HEK293T (cell line): ENCODE data around the gene MYBBP1A.

Experiments used
- ARNT ChIP-seq: fragments of 450-650 bp; IDR thresholded peaks from 2 replicates; pipeline ENCODE4 v1.6.1; 2017; ENCODE audit warnings: mild to moderate bottlenecking
- CTBP1 ChIP-seq: fragments of 450-650 bp; IDR thresholded peaks from 2 replicates; pipeline ENCODE4 v1.6.1; 2016; ENCODE audit warnings: borderline replicate concordance
- ELF4 ChIP-seq: fragments of 450-650 bp; IDR thresholded peaks from 2 replicates; pipeline ENCODE4 v1.6.1; 2017; ENCODE audit warnings: antibody characterized with exemption
- FOXA1 ChIP-seq: fragments of 450-650 bp; IDR thresholded peaks from 2 replicates; pipeline ENCODE4 v1.6.1; 2016; ENCODE audit warnings: mild to moderate bottlenecking
- FOXK2 ChIP-seq: fragments of 450-650 bp; IDR thresholded peaks from 2 replicates; pipeline ENCODE4 v1.6.1; 2016; ENCODE audit warnings: mild to moderate bottlenecking
- FOXM1 ChIP-seq: fragments of 450-650 bp; IDR thresholded peaks from 2 replicates; pipeline ENCODE4 v1.6.1; 2017; ENCODE audit warnings: mild to moderate bottlenecking, borderline replicate concordance
- SUZ12 ChIP-seq: fragments of 450-650 bp; IDR thresholded peaks from 2 replicates; pipeline ENCODE4 v1.6.1; 2016; ENCODE audit warnings: mild to moderate bottlenecking
- TARDBP ChIP-seq: fragments of 450-650 bp; IDR thresholded peaks from 2 replicates; pipeline ENCODE4 v1.6.1; 2016
- ZNF384 ChIP-seq: fragments of 450-650 bp; IDR thresholded peaks from 2 replicates; pipeline ENCODE4 v1.6.1; 2016
- TF ChIP-seq, protein P1 (sequence below): fragments of 450-650 bp; IDR thresholded peaks from 2 replicates; pipeline ENCODE4 v1.6.1; 2016

DNA sequence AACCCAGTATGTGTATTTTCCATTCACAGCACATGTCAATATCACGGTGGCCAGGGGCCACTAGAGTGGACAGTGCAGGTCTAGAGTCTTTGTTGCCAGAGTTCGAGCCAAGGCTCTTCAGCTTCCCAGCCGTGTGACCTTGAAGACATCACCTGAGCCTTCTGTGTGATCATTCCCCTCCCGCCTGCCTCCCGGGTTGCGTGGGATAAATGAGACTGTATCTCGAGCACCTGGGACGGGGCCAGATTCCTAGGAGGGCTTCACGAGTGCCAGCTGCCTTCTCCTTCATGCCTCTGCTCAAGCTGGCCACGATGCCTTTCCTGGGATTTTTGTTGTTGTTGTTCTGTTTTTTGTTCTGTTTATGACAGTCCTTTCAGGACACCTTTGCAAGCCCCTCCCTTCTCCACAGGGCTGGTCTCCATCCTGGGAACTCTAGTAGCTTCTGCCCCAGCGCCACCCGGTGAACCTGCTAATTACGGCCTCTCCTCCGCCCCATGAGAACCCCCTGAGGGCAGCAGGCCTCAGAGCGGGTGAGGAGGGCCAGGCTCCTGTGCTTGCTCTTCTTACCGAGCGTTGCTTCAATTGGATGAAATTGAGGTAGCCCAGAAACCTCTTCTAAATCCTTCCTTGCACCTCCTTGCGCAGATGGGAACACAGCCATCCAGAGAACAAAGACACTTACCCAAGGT lies 52.6 kb downstream of the MYBBP1A start:
- TF ChIP-seq ZNF384, result no peak
- TF ChIP-seq ELF4, result no peak
- no peak for TF ChIP-seq CTBP1
- no peak for TF ChIP-seq ARNT
- no peak for TF ChIP-seq TARDBP
- TF ChIP-seq SUZ12, result no peak
- no peak for TF ChIP-seq FOXA1
- no peak for TF ChIP-seq FOXM1
- TF ChIP-seq, protein P1, sequence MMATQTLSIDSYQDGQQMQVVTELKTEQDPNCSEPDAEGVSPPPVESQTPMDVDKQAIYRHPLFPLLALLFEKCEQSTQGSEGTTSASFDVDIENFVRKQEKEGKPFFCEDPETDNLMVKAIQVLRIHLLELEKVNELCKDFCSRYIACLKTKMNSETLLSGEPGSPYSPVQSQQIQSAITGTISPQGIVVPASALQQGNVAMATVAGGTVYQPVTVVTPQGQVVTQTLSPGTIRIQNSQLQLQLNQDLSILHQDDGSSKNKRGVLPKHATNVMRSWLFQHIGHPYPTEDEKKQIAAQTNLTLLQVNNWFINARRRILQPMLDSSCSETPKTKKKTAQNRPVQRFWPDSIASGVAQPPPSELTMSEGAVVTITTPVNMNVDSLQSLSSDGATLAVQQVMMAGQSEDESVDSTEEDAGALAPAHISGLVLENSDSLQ, result no peak
- no peak for TF ChIP-seq FOXK2
